HCT116 (cell line): ENCODE data around the gene SFR1. TPM values are rescaled to one million over a fixed set of nuclear protein-coding genes. Genes with fewer than 3 reads are reported as not detected.

ENCODE experiments used
- ATAC-seq: fragments of 200-7000 bp; cut with Tn5 transposase; 2 replicates; pipeline ENCODE4 v1.9.1; 2020; ENCODE audit warnings: mild to moderate bottlenecking, moderate library complexity
- Bru-seq: library from RNA; stranded (reverse); fragments of 400-500 nt; gene quantifications from one replicate; lab custom pipeline; 2021; lab: Mats Ljungman, UMichigan
- BruChase-seq, 2 experiments: library from RNA; stranded (reverse); fragments of 400-500 nt; gene quantifications; one replicate each; lab custom pipeline; 2021; lab: Mats Ljungman, UMichigan
- BruUV-seq: library from RNA; stranded (reverse); fragments of 400-500 nt; replicated peaks from 2 replicates; lab custom pipeline; 2021; lab: Mats Ljungman, UMichigan
- CTCF ChIA-PET: fragments of 300-600 bp; sonication (Branson Sonifier 250); formaldehyde crosslinking; loops from one replicate; lab custom pipeline; 2021; ENCODE audit warnings: antibody characterized with exemption; lab: Charles Lee
- POLR2A ChIA-PET: fragments of 300-600, 350-600 bp; sonication (Branson Sonifier 250); formaldehyde crosslinking; loops from one replicate; lab custom pipeline; 2021; ENCODE audit warnings: antibody characterized with exemption; lab: Charles Lee
- RAD21 ChIA-PET, 2 experiments: fragments of 300-600 bp; sonication (Branson Sonifier 250); formaldehyde crosslinking; loops; one replicate each; lab custom pipeline; 2023; ENCODE audit warnings: low total read pairs in 2 of 2; ENCODE audit not compliant: uncharacterized antibody in 2 of 2, unreplicated experiment in 2 of 2, low non-redundant PET in 1 of 2; lab: Charles Lee
- DNase-seq: peaks from one replicate; pipeline ENCODE4 v3.0.0-alpha.2; 2010; ENCODE audit warnings: low read depth, low spot score
- H2AFZ ChIP-seq: fragments of 200-600 bp; shearing (Covaris generic), sonication (generic); 2 replicates; pipeline ENCODE4 v1.6.1; 2017; ENCODE audit warnings: low read depth, mixed run types, mixed read lengths, antibody characterized with exemption, low read length; ENCODE audit not compliant: poor library complexity, severe bottlenecking
- H3K27ac ChIP-seq: 2 replicates; pipeline ENCODE4 v1.5.1; 2012; ENCODE audit warnings: low read depth, low read length
- H3K27me3 ChIP-seq: fragments of 200-600 bp; sonication (generic); 2 replicates; pipeline ENCODE4 v1.6.1; 2016; ENCODE audit warnings: mixed run types, low read length, mixed read lengths; ENCODE audit not compliant: insufficient read depth
- H3K36me3 ChIP-seq, 2 experiments: fragments of 200-500 bp in 1 of 2; fragments of 200-600 bp in 1 of 2; sonication (Bioruptor generic) in 1 of 2; sonication (generic) in 1 of 2; 2 replicates each; pipeline versions ENCODE4 v1.5.1 to v1.6.1; 2014 to 2016; ENCODE audit warnings: low read length in 2 of 2, inconsistent platforms in 1 of 2, mixed read lengths in 1 of 2, mixed run types in 1 of 2; ENCODE audit not compliant: insufficient read depth in 2 of 2, control insufficient read depth in 1 of 2
- H3K4me1 ChIP-seq, 2 experiments: fragments of 200-600 bp in 1 of 2; sonication (generic) in 1 of 2; 2 replicates each; pipeline versions ENCODE4 v1.5.1 to v1.6.1; 2012 to 2017; ENCODE audit warnings: low read length in 2 of 2, inconsistent platforms in 1 of 2, mild to moderate bottlenecking in 1 of 2, mixed read lengths in 1 of 2, mixed run types in 1 of 2, moderate library complexity in 1 of 2; ENCODE audit not compliant: insufficient read depth in 2 of 2, control insufficient read depth in 1 of 2
- H3K4me2 ChIP-seq: fragments of 200-600 bp; sonication (generic); 2 replicates; pipeline ENCODE4 v1.6.1; 2017; ENCODE audit warnings: mixed run types, low read length, mixed read lengths
- H3K4me3 ChIP-seq, 2 experiments: fragments of 200-600 bp in 1 of 2; sonication (generic) in 1 of 2; replicated peaks in 1 of 2; 2 replicates each; pipeline ENCODE4 v1.5.1; 2011 to 2016; ENCODE audit warnings: low read length in 2 of 2, control low read depth in 1 of 2, low read depth in 1 of 2, mild to moderate bottlenecking in 1 of 2, mixed read lengths in 1 of 2, mixed run types in 1 of 2
- H3K79me2 ChIP-seq: fragments of 200-600 bp; sonication (generic); 2 replicates; pipeline ENCODE4 v1.6.1; 2017; ENCODE audit warnings: mild to moderate bottlenecking, mixed run types, low read length, moderate library complexity, mixed read lengths; ENCODE audit not compliant: insufficient read depth
- H3K9ac ChIP-seq: fragments of 200-600 bp; sonication (generic); 2 replicates; pipeline ENCODE4 v1.6.1; 2016; ENCODE audit warnings: low read length, mixed read lengths
- H3K9me2 ChIP-seq: fragments of 200-600 bp; sonication (generic), shearing (Covaris generic); 2 replicates; pipeline ENCODE4 v1.6.1; 2017; ENCODE audit warnings: mixed run types, mild to moderate bottlenecking, moderate library complexity; ENCODE audit not compliant: insufficient read depth
- H3K9me3 ChIP-seq, 2 experiments: fragments of 200-500 bp in 1 of 2; fragments of 200-600 bp in 1 of 2; sonication (Bioruptor generic) in 1 of 2; sonication (generic) in 1 of 2; 2 replicates each; pipeline ENCODE4 v1.6.1; 2014 to 2017; ENCODE audit warnings: low read length in 2 of 2, mixed read lengths in 2 of 2, inconsistent platforms in 1 of 2, low read depth in 1 of 2, mild to moderate bottlenecking in 1 of 2, mixed run types in 1 of 2, moderate library complexity in 1 of 2; ENCODE audit not compliant: control insufficient read depth in 1 of 2, insufficient read depth in 1 of 2
- H4K20me1 ChIP-seq: fragments of 200-600 bp; sonication (generic), shearing (Covaris generic); 2 replicates; pipeline ENCODE4 v1.6.1; 2017; ENCODE audit warnings: mixed run types, mild to moderate bottlenecking, moderate library complexity; ENCODE audit not compliant: insufficient read depth
- CBX3 ChIP-seq: IDR thresholded peaks from 2 replicates; pipeline ENCODE4 v1.6.1; 2012; ENCODE audit warnings: low read depth
- CEBPB ChIP-seq: IDR thresholded peaks from 2 replicates; pipeline ENCODE4 v1.6.1; 2012; ENCODE audit warnings: low read depth
- EGR1 ChIP-seq: IDR thresholded peaks from 2 replicates; pipeline ENCODE4 v1.6.1; 2012; ENCODE audit warnings: low read depth
- ELF1 ChIP-seq: IDR thresholded peaks from 2 replicates; pipeline ENCODE4 v1.6.1; 2012; ENCODE audit warnings: low read depth, borderline replicate concordance
- EZH2 ChIP-seq: fragments of 200-600 bp; sonication (generic); IDR thresholded peaks from 2 replicates; pipeline ENCODE4 v1.6.1; 2017; ENCODE audit warnings: antibody characterized with exemption, mixed run types
- EZH2phosphoT487 ChIP-seq: fragments of 200-600 bp; IDR thresholded peaks from 2 replicates; pipeline ENCODE4 v1.6.1; 2018; ENCODE audit warnings: antibody characterized with exemption, borderline replicate concordance
- JUND ChIP-seq: IDR thresholded peaks from 2 replicates; pipeline ENCODE4 v1.6.1; 2012
- POLR2A ChIP-seq: IDR thresholded peaks from 2 replicates; pipeline ENCODE4 v1.7.0; 2011; ENCODE audit warnings: borderline replicate concordance; ENCODE audit not compliant: insufficient read depth, insufficient read length; ENCODE audit errors: extremely low read depth
- POLR2AphosphoS5 ChIP-seq: IDR thresholded peaks from 2 replicates; pipeline ENCODE4 v1.6.1; 2011; ENCODE audit warnings: mild to moderate bottlenecking, low read depth, low read length, moderate library complexity
- RAD21 ChIP-seq: IDR thresholded peaks from 2 replicates; pipeline ENCODE4 v1.6.1; 2012; ENCODE audit warnings: low read depth, mild to moderate bottlenecking
- SIN3A ChIP-seq: IDR thresholded peaks from 2 replicates; pipeline ENCODE4 v1.6.1; 2012; ENCODE audit warnings: low read depth
- SP1 ChIP-seq: IDR thresholded peaks from 2 replicates; pipeline ENCODE4 v1.6.1; 2012; ENCODE audit warnings: low read depth
- SRF ChIP-seq: IDR thresholded peaks from 2 replicates; pipeline ENCODE4 v1.6.1; 2012; ENCODE audit warnings: low read depth
- TCF7L2 ChIP-seq: IDR thresholded peaks from 2 replicates; pipeline ENCODE4 v1.7.0; 2011; ENCODE audit warnings: borderline replicate concordance, inconsistent platforms; ENCODE audit not compliant: insufficient read depth, insufficient read length; ENCODE audit errors: extremely low read depth
- ZNF274 ChIP-seq: fragments of 200-500 bp; sonication (Bioruptor generic); IDR thresholded peaks from 2 replicates; pipeline ENCODE4 v1.6.1; 2014; ENCODE audit warnings: mild to moderate bottlenecking, low read depth, low read length, inconsistent platforms
- intact Hi-C: fragments of 100-400 bp; cut with micrococcal nuclease; formaldehyde crosslinking; loops from 2 replicates; pipeline ENCODE4 v1.10.0; 2022
- long read RNA-seq: library from polyadenylated mRNA; unstranded; transcript quantifications from one replicate; pipeline ENCODE4 v2.0.0, GENCODE V29; 2021; ENCODE audit not compliant: unreplicated experiment
- polyA plus RNA-seq: library from polyadenylated mRNA; unstranded; fragments of >200 nt; gene quantifications from 2 replicates; pipeline ENCODE4 v1.2.1, GENCODE V29; 2012; ENCODE audit warnings: missing spikeins
- total RNA-seq: library from RNA; stranded (reverse); gene quantifications from one replicate; pipeline ENCODE4 v1.2.1, GENCODE V29; 2021; ENCODE audit not compliant: unreplicated experiment
- TF ChIP-seq, protein P1 (sequence below): IDR thresholded peaks from 2 replicates; pipeline ENCODE4 v1.6.1; 2011; ENCODE audit warnings: mild to moderate bottlenecking, low read length, moderate library complexity; ENCODE audit not compliant: insufficient replicate concordance; ENCODE audit errors: extremely low read depth
- TF ChIP-seq, protein P2 (sequence below): IDR thresholded peaks from 2 replicates; pipeline ENCODE4 v1.6.1; 2012
- TF ChIP-seq, protein P3 (sequence below): IDR thresholded peaks from 2 replicates; pipeline ENCODE4 v1.6.1; 2012

SFR1 gene, protein sequence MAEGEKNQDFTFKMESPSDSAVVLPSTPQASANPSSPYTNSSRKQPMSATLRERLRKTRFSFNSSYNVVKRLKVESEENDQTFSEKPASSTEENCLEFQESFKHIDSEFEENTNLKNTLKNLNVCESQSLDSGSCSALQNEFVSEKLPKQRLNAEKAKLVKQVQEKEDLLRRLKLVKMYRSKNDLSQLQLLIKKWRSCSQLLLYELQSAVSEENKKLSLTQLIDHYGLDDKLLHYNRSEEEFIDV
- total RNA-seq = 38.5 TPM
- 7.0 and 14.5 TPM in 2 replicates for polyA plus RNA-seq
- percentile 98 among the genes with signal in this experiment for Bru-seq, nascent RNA
- percentile 89 among the genes with signal in this experiment for BruChase-seq, experiment 1, labeled RNA remaining after a 6-hour chase
- BruChase-seq, experiment 2, labeled RNA remaining after a 2-hour chase = percentile 94 among the genes with signal in this experiment
- long read RNA-seq, transcript SFR1-202 (4 exons, 1,503 nt) = minor isoform, 12 of 78 reads
- long read RNA-seq, transcript SFR1-201 (4 exons, 1,438 nt) = major isoform, 34 of 78 reads
- long read RNA-seq, partial matches to known transcripts = 22 of 78 reads
- long read RNA-seq, other reads (novel, unspliced or antisense) = 10 of 78 reads

DNA sequence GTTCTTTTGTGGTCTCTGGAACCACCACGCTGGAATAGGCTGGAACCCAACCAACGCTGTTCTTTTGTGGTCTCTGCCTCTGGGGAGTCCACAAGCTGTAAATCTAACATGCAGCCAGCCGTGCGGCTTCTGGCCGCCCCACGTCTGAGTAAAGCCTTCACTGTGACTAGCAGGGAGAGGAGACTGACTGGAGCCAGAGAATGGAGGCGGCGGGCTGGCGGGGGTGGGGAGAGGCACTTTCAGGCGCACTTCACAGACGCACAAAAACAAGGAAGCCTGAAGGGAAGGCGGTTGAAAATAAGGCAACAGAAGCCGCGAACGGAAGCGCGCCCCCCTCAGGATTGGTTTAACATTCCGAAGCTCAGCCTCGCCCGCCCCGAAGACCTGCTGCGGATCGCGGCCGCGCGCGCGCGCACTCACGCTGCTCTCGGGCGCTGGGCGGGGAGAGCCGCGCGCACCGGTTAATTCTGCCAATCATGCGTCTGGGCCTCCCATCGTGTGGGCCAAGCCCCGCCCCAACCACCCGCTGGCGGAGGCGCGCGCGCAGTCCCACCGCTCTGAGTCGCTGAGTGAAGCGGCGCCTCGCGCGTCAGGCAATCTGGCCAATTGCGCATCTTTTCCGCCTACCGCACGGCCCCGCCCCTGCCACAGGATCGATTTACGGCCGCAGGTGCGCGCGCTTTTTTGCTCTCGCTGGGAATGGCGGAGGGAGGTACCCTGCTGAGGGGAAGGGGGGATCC is at the start of gene SFR1:
Gene SFR1, plus strand, starts transcription at position 687 of the 740 bp plus-strand sequence. Its CDS starts 13 bp downstream, at position 700.
- Histone ChIP-seq H3K27me3 (no peaks in the 10 kb centered on the region), H3K9ac (peak within 1 kb of the TSS; percentile 91), H4K20me1 (no peaks in the 10 kb centered on the region), H3K27ac (peak within 1 kb of the TSS; percentile 96), H2AFZ (no peak within 1 kb of the TSS), H3K79me2 (peaks cover 23% of the 10 kb centered on the region), H3K36me3 (peaks cover 3 to 10% of the 10 kb centered on the region in 2 experiments; a peak in 2 of 4 replicates), H3K4me3 (peak within 1 kb of the TSS; percentile 83 to 86), H3K4me1 (peaks cover 41 to 65% of the 10 kb centered on the region in 2 experiments), H3K4me2 (peak within 1 kb of the TSS; percentile 89), H3K9me3 (no peaks in the 10 kb centered on the region), H3K9me2 (no peaks in the 10 kb centered on the region)
- intact Hi-C loops = loop anchor here (1.0 to 5.0 kb wide), 5 partner anchors 41 to 409 kb away; partner anchors contain the start of genes CFAP58 and GSTO2
- no TSS peak for BruUV-seq
- DNase-seq = peak; percentile 99
- RAD21 ChIA-PET = interaction anchor here in 1 of 2 experiments (0.7 to 1.4 kb wide), 2 partner anchors 231 to 234 kb away, joined by 3 read pairs; no protein-coding TSS in a partner anchor
- CTCF ChIA-PET = interaction anchor here (0.8 to 4.5 kb wide), 27 partner anchors 10 to 234 kb away, joined by 3 to 37 read pairs (median 5); no protein-coding TSS in a partner anchor
- POLR2A ChIA-PET = interaction anchor here (0.6 to 2.7 kb wide), 23 partner anchors 10 to 617 kb away, joined by 3 to 18 read pairs (median 4); partner anchors contain the start of gene CFAP58
- peak; percentile 85 for ATAC-seq
- TF ChIP-seq, protein P1, sequence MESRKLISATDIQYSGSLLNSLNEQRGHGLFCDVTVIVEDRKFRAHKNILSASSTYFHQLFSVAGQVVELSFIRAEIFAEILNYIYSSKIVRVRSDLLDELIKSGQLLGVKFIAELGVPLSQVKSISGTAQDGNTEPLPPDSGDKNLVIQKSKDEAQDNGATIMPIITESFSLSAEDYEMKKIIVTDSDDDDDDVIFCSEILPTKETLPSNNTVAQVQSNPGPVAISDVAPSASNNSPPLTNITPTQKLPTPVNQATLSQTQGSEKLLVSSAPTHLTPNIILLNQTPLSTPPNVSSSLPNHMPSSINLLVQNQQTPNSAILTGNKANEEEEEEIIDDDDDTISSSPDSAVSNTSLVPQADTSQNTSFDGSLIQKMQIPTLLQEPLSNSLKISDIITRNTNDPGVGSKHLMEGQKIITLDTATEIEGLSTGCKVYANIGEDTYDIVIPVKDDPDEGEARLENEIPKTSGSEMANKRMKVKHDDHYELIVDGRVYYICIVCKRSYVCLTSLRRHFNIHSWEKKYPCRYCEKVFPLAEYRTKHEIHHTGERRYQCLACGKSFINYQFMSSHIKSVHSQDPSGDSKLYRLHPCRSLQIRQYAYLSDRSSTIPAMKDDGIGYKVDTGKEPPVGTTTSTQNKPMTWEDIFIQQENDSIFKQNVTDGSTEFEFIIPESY = peak; percentile 73
- TF ChIP-seq SP1 = no peak
- peak; percentile 71 for TF ChIP-seq POLR2A
- TF ChIP-seq, protein P2, sequence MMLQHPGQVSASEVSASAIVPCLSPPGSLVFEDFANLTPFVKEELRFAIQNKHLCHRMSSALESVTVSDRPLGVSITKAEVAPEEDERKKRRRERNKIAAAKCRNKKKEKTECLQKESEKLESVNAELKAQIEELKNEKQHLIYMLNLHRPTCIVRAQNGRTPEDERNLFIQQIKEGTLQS = no peak
- TF ChIP-seq RAD21 = no peak
- TF ChIP-seq, protein P3, sequence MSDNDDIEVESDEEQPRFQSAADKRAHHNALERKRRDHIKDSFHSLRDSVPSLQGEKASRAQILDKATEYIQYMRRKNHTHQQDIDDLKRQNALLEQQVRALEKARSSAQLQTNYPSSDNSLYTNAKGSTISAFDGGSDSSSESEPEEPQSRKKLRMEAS = no peak
- no peak for TF ChIP-seq EGR1
- TF ChIP-seq POLR2AphosphoS5 = peak; percentile 99
- TF ChIP-seq SIN3A = no peak
- TF ChIP-seq EZH2phosphoT487 = no peak
- TF ChIP-seq TCF7L2 = peak; percentile 55
- TF ChIP-seq ZNF274 = no peak
- no peak for TF ChIP-seq CBX3
- TF ChIP-seq ELF1 = no peak
- no peak for TF ChIP-seq CEBPB
- no peak for TF ChIP-seq EZH2
- TF ChIP-seq JUND = no peak
- no peak for TF ChIP-seq SRF
